GM21447 (cell line): ENCODE results near the gene CDK11B.
"Not testable (repeated sequence)": the region's sequence is repeated elsewhere in the genome, so short reads cannot be mapped to it uniquely, and the experiment has no call there.

Source experiments
- ATAC-seq: cut with Tn5 transposase; IDR thresholded peaks from one replicate; pipeline ENCODE4 v1.9.1; 2021; ENCODE audit not compliant: unreplicated experiment

The CDK11B gene

DNA sequence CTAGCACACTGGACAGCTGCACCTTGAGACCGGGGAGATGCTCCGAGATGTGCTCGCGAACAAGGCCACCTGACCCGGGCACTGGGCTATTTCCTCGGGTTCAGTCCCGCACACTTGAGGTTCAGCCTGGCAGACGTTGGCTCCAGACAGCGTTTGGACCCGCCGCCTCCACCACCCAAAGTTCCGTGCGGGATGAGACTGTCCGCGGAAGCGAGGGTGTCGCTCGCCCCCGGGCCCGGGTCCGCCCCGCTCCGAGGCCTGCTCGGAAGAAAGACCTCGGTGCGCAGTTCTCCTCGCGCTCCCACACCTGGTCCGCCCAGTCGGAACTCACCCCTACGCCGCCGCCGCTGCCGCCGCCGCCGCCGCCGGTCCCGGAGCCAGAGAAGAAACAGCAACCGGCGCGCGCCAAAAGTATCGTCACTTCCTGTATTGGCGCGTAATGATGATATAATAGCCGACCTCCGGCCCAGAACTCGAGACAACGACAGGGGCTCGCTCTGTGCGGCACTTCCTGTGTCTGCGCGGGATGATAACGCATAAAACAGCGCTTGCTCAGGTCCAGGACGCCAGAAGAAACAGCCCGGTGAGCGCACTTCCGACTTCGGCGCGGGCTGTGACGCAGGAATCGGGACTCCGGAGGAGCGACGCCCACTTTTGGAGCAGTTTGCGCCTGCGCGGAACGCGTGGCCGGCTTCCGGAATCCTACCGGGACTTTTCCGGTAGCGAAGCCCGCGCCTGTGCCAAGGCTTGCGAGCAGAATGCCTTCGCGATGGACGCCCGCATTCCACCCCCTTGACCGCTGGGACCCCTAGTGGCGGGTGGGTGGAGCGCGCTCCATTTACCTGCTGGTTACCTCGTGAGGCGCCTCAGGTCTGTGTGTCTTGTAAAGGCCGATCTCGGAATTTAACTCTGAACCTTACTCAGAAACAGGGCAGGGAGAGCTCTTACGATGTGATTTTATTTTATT lies at the start of gene CDK11B:
TSS of gene CDK11B (minus strand) at position 422 of the 967 bp plus-strand sequence. CDS start 1,519 bp downstream, outside the sequence.
- peak; percentile 80 for ATAC-seq

DNA sequence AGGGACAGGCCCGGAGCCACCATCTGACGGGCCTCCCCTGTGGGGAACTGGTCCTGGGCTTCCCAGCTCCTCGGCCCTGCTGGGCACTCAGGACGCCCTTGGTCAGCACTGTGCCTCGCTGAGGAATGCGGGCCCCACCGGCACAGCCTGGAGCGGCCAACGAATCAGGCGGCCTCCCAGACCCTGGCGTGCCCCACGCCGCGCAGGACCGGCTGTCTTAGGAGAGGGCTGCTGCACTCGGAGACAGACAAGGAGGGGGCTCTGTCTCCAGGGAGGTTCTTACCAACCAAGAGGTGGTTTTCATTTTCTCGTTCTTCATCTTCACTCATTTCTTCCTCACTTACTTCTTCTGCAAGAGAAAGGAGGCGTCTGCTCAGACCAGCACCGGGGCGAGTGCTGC lies 49.1 kb upstream of the CDK11B start:
- not testable (repeated sequence) for ATAC-seq

DNA sequence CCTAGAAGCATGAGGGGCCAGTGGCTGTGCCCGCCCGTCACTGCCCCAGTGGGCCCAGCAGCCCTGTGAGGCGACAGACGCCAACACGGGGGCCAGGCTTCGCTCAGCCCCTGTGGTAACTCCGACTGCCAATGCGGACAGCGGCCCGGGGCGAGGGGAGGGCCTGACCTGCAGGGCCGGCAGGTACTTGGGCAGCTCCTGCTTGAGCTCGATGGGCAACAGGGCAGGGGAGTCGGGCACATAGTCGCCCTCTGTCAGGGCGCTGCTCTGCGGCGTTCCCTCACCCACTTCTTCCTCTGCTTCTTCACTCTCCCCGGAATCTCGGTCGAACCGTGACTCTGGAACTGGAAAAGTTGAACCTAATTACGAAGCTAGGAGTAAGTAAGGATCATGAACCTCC lies 48.4 kb upstream of the CDK11B start:
- not testable (repeated sequence) for ATAC-seq

DNA sequence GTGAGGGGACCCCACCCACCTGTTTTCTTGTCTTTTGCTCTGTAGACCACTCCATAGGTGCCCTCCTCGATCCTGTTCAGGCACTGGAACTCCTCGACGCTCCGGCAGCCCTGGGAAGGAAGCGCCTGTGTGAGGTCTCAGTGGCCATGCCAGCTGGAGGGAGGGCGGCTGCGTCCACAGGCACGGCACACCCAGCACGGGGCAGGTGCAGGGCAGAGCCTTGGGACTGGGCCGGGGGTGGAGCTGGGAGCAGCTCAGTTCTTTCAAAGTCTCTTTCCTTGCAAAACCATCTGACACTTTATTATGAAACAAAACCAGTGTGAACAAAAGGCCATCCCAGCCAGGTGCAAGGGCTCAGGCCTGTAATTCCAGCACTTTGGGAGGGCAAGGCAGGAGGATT lies 46.8 kb upstream of the CDK11B start:
- ATAC-seq = not testable (repeated sequence)

DNA sequence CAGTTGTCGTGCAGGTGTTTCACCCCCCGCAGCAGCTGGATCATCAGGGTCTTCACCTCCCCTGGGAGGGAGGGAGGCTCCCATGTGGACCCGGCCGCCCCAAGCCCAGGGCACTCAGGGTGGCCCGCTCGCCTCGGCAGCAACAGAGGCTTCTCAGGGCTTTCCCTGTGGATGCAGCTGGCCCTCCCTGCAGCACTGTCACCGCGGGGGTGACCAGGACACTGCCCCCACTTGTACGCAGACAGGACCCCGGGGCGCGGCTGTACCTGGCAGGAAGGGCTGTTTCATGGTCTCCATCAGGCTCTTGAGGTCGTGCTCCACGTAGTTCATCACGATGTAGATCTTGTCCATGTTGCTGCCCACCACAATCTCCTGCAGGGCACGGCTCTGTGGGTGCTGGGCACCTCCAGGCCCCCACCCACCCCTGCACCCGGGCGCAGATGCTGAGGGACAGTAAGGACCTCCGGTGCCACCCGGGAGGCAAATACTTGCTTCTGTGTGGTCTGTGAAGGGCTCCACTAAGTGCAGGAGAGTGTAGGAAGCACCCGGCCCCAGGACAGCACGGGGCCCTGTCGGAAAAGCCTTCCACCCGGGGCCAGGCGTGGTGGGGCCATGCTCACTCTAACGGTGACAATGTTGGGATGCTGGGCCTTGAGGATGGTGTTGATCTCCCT lies 45.6 kb upstream of the CDK11B start:
- ATAC-seq = not testable (repeated sequence)

DNA sequence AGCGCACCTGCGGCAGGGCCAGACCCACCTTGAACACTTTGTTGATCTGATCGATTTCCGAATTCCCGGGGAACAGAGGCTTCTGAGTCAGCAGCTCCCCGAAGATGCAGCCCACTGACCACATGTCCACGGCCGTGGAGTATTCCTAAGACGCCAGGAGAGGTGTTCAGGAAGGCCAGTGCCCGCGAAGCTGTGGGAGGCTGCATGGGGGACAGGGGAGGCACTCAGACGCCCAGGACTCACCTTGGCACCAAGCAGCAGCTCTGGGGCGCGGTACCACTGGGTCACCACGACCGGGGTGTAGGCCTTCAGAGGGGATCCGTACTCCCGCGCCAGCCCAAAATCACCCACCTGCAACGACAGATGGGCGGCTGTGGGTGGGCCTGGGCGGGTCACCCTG lies 45.0 kb upstream of the CDK11B start:
- no peak for ATAC-seq

DNA sequence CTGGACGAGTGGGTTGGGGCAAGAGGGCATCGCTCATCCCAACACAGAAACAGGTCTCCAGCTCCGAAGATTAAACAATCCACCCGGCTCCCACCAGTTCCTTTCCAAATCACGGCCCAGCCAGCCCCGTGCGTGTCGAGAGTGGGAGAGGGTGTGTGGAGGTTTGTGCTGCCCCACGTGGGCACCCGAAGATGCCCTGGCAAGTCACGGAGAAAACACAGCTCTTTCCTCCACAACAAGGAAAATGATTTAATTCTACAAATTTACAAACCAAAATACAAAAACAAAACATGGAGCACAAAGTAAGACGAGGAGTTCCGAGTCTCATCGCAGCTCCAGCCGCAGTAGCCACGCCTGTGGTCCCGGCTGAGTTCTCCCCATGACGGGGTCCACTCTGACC lies 43.7 kb upstream of the CDK11B start:
- ATAC-seq = not testable (repeated sequence)

DNA sequence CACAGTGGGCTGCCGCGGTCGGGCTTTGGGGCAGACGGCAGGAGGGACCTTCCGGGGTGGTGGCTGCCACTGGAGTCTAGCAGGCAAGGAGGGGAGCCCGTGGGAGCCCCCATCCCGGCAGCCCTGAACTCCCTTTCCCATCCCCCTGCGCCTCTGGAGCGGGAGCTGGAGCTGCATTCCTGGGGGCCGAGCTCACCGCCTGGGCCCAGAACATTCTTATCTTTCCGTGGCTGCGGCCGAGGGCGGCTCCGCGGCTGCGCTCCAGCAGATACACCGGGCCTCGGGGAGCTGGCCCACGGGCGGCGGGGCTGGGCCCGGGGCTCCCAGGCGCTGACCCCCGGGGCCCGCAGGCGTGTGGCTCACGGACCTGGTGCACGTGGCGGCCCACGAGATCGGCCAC lies 41.8 kb upstream of the CDK11B start:
- ATAC-seq = not testable (repeated sequence)

DNA sequence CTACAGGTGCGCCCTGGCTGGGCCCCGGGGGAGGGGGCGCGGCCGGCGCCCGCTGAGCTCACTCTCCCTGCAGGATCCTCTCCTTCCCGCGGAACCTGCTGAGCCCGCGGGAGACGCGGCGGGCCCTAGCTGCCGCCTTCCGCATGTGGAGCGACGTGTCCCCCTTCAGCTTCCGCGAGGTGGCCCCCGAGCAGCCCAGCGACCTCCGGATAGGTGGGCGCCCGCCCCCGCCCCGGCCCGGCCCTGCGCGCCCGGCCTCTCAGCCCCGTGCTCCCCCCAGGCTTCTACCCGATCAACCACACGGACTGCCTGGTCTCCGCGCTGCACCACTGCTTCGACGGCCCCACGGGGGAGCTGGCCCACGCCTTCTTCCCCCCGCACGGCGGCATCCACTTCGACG lies 41.3 kb upstream of the CDK11B start:
- not testable (repeated sequence) for ATAC-seq

DNA sequence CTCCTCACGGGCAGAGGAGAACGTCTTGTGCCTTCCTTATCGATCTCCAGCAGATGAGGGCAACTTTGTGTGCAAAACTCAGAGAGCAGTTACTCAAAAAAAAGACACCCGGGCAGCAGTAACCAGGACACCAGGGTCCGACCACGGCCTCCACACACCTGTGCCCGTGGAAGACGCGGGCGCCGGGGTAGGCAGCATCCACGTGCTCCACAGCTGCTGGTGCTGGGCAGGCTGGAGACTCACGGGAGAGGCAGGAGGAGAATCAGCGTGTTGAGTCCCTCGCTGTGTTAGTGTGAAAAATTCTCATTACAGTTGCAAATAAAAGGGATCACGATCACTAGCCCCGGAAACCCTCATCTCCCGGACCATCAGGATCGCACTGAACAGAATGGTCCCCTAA lies 40.3 kb upstream of the CDK11B start:
- ATAC-seq = not testable (repeated sequence)

DNA sequence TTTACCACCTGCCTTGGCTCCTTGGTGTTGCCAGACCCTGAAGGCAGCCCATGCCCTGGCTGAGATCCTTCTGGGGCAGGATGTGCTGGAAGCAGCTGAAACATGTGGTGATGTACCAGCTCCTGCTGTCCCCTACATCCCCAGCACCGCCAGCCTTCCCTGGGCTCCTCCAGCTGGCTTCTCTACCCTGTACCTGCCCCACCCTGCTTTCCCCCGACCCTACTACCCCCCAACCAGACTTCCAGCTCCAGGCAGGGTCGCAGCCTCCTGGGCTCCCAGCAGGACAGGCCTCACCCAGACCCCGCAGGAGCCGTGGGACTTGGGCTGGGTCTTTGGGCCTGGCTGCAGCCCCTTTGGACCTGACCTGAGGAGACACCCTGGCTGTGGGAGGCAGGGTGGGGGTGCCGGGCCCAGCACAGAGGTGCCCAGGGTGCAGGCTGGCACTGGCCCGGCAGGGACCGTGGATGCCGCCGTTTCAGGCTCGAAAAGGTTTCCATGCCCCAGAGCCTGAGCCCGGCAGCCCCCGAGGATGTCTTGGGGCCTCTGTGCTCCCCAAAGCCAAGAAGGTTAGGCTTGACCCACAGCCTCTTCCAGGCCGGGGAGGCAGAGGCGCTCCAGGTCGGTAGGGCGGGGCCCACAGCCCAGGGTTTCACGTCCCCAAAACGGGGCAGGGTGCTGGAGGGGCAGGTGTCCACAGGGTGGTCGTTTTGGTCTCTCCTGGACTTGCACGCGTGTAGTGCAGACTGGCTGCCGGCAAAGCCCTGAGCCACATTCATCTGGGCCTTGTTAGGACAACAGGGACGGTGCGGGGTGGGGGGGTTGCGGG lies 38.8 kb upstream of the CDK11B start:
- ATAC-seq = not testable (repeated sequence)

DNA sequence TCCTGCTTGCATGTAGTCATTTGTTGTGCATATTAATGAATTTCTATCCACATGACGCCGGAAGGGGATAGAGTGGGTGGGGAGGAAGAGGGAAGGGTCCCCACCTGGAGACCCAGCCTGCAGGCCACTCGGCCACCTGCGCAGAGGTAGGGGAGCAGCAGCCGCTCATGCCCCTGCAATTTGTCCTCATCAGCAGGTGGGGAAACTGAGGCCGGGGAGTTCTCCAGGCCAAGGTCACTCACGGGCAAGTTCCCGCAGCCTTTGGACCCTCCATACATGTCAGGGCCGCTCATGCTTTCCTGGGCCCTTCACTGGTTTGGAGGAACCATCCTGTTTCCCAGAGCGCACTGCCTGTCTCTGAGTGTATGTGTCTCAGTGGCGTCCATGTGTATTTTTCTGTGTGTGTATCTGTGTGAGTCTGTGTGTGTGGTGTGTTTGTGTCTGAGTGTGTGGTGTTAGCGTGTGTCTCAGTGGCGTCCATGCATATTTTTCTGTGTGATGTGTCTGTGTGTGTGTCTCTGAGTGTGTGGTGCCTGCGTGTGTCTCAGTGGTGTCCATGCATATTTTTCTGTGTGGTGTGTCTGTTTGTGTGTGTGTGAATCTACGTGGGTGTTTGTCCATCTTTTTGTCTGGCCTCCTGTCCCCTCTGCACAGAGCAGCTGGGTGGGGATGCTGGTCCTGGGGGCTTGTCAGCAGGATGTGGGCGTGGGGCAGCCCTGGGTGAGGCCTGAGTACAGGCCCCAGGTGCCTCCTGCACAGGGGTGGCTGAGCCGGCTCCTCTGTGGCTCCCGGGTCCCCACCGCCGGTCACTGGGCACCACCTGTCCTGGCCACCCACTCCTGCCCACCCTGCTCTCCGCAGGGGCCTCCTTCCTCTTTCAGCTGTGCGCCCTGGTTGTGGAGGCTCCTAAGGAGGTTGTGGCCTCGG lies 37.9 kb upstream of the CDK11B start:
- not testable (repeated sequence) for ATAC-seq

DNA sequence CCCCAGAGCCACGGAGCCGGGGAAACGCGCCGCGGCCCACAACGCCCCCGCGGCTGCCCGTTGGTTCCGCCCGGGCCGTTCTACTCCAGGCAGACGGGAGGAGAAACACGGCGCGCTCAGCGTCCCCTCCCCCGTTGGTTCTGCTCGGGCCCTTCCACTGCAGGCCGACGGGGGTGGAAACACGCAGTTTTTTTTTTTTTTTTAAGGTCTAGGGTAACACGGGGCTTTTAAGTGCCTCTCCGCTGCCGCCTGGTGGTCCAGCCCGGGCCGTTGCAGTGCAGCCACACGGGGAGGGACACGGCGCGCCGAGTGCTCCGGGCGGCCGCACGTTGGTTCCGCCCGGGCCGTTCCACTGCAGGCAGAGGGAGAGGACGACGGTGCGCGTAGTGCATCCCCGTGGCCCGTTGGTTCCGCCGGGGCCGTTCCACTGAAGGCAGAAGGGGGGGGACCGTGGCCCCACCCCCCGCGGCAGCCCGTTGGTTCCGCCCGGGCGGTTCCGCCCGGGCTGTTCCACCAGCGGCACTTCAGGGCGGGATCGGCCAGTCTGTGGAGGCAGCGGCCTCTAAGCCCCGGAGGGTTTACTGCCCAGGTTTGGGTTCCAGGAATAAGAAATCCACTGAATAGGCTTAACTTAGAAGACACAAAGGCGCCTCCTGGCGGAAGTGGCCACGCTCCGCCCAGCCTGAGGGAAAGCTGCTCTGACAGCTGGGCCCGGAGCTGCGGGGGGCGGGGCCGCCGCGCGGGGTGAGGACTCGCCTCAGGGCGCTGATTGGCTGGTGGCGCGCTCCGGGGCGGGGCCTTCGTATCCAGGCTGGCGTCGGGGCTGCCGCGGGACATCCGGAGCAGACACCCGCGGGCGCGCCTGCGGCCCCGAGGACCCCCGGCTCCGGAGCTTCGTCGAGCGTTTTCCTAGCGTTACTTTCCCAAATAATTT lies 34.2 kb upstream of the CDK11B start, which contains the start of gene SLC35E2B:
TSS of gene SLC35E2B (minus strand) at position 82 of the 934 bp plus-strand sequence. CDS start 16,096 bp downstream, outside the sequence.
- ATAC-seq = peak; percentile 71

DNA sequence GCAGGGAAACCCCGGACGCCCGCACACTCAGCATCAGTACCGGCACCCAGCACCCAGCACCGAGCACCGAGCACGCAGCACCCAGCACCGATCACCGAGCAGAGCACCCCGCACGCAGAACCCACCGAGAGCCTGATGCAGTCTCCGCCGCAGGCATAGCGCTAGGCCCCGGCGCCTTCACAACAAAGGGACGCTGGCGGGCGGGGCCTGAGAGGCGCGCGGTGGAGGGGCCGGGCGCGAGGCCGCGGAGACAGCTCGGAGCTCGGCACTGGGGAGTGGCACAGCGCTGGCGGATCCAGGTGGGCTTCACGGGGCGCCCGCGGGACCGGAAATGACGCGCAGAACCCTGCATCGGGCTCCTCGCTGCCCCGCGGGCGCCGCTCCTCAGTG lies 33.5 kb upstream of the CDK11B start:
- peak; percentile 46 for ATAC-seq

DNA sequence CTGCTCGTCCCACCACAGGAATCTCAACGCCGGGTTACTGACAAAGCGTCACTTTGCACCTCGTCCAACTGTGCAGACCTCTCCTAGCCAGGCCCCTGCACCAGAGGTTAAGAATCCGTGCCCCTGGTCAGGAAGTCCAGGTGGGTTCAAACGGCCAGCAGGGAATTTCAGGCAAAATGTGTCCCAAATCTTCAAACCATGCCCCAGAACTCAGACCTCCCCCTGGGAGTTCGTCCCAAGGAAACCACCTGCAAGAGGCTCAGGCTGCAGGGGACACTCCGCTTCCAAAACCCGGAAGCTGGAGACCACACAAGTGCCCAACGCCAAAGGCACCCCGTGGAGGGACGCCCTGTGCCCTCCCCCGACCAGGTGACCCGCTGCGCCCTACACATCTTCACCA lies 32.6 kb upstream of the CDK11B start:
- not testable (repeated sequence) for ATAC-seq

DNA sequence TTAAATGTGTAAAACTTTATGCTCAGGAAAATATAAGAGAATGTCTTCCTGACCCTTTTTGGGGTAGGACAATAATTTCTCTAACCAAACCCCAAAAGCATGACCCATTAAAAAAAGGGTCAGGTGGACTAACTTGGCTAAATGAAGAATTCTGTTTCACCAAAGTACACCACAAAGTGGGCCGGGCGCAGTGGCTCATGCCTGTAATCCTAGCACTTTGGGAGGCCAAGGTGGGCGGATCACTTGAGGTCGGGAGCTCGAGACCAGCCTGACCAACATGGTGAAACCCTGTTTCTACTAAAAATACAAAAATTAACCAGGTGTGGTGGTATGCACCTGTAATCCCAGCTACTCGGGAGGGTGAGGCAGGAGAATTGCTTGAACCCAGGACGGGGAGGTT lies 30.7 kb upstream of the CDK11B start:
- ATAC-seq = not testable (repeated sequence)

DNA sequence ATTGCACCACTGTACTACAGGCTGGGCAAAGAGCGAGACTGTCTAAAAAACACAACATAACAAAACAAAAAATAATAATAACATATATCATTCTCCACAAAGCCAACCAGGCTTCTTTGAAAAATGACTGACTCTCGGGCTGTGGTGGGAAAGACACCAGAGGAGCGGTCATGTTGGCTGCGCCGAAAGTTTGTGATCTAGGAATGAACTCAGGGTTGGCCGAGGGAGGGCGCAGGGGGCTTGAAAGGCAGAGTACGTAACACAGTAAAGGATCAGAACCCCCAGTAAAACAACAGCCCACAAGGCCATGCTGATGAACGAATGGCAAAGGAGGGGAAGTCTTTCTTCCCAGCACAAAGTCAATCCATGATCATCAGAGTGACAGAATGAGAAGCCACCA lies 29.0 kb upstream of the CDK11B start:
- ATAC-seq = no peak

DNA sequence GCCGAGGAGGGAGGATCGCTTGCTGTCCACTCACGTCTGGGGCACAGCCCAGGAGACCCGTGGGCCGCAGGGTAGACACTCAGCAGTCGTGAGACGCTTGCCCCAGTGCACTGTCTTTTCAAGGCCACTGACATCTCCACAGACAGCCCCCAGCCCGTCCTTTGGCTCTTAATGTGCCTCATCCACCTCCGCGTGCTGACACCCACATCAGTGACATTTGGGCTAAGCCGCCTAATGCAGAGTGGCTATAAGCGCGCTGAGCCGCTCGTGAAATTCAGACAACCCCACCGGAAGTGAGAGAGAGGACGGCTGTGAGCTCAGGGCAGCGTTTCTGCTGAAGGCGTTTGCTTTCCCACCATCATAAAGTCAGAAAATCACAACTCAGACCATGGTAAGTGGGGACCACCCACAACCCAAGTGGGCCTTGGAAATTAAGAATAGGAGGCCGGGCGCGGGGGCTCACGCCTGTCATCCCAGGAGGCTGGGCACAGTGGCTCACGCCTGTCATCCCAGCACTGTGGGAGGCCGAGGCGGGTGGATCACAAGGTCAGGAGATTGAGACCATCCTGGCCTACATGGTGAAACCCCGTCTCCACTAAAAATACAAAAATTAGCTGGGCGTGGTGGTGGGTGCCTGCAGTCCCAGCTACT lies 25.4 kb upstream of the CDK11B start:
- no peak for ATAC-seq
